ENCODE data around the gene MYZAP. TPM values are rescaled to one million over a fixed set of nuclear protein-coding genes. Genes with fewer than 3 reads are reported as not detected.

Gene MYZAP
- total and polyA plus RNA-seq, 2 of the 4 experiments (the other 2 are of a cell fraction) = not detected

DNA sequence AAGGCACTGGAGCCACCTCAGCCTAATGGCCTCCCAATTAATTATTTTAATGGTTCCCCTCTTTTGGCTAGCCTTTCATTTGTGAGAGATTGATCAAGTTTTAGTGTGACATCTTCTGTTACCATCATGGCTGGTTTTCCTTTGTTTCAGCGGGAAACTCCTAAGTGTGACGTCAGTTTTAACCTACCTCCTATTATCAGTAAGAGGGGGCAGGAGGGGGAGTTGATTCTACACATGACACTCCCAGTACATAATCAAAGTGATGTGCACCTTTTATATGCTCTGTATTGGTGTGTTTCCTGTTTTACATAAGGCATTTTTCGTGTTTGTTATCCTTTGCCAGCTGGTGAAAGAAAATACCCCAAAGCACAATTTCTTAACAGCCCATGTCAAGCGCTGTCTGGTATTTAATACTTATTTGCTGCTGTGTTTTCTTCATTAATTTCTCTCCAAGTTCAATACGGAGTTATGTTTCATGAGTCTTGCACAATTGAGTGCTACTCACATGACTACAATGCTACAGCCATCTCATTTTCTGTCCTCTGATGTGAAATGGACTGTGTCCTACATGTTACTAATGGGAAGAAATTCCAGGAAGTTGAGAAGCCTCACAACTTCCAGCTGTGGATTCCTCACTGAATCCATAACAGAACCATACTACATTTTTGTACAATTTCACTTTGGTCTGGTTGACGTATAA is 62.6 kb downstream of the MYZAP start:
- no peak overlapping the region for H3K4ac ChIP-seq (ENCODE audit: low read depth, low read length)
- H3K14ac ChIP-seq (replicated peaks; ENCODE audit: low read depth, low read length) = no peak overlapping the region
- no TSS peak for BruUV-seq (replicated peaks)
- no peak overlapping the region for H2AK5ac ChIP-seq (ENCODE audit: low read depth, low read length)
- H4K5ac ChIP-seq (ENCODE audit: low read depth, low read length) = no peak overlapping the region
- DNase-seq (peak; percentile 27), ATAC-seq (ENCODE audit: low read depth) (no peak; the same call in 1 of the 2 replicates)
- H3K9ac ChIP-seq (ENCODE audit: low read depth, low read length) = no peak overlapping the region
- H4K20me1 ChIP-seq (ENCODE audit: insufficient read depth, low read length) = no peaks in the 10 kb centered on the region
- WGBS, 2 experiments (ENCODE audit: extremely low coverage in 2 of 2, insufficient read length in 1 of 2) = no CpG with 5 or more reads among the region's 6 CpGs
- H3K9me1 ChIP-seq (ENCODE audit: insufficient read depth, low read length) = no peaks in the 10 kb centered on the region
- intact Hi-C loops (cut with micrococcal nuclease) = loop anchor here (5.0 kb wide), 1 partner anchor 513 kb away; no protein-coding TSS in a partner anchor
- POLR2A ChIA-PET (ENCODE audit: unreplicated experiment) = no interaction called here
- no peak for TF ChIP-seq USF2 (IDR thresholded peaks at IDR 0.05; ENCODE audit: low read depth, low read length)
- TF ChIP-seq CEBPB (IDR thresholded peaks at IDR 0.05; ENCODE audit: low read depth, low read length) = peak; percentile 56
- H3K36me3 ChIP-seq (ENCODE audit: control insufficient read depth, insufficient read depth, low read length) = no peaks in the 10 kb centered on the region
- H3K23ac ChIP-seq (ENCODE audit: low read depth, low read length) = no peak overlapping the region
- in situ Hi-C loops (cut with MboI; ENCODE audit: low sequenced_read_pairs) = no loop called here
- CTCF ChIA-PET = interaction anchor here (1.4 kb wide), 1 partner anchor 11 kb away, joined by 7 read pairs; no protein-coding TSS in a partner anchor
- no peak overlapping the region for H2BK120ac ChIP-seq (ENCODE audit: low read depth, low read length)
- no peak overlapping the region for H2BK5ac ChIP-seq (ENCODE audit: low read depth, low read length, poor library complexity, severe bottlenecking)
- no peak overlapping the region for H3K18ac ChIP-seq (ENCODE audit: low read depth, low read length)
- H2BK20ac ChIP-seq (ENCODE audit: low read depth, low read length) = no peak overlapping the region
- H3K27me3 ChIP-seq (ENCODE audit: control insufficient read depth, insufficient read depth, low read length) = peaks cover 2% of the 10 kb centered on the region
- H2AK9ac ChIP-seq (replicated peaks; ENCODE audit: low read depth, low read length, poor library complexity) = no peak overlapping the region
- H4K91ac ChIP-seq (ENCODE audit: insufficient read depth, low read depth, low read length) = no peak overlapping the region
- dilution Hi-C loops (cut with HindIII; ENCODE audit: low sequenced_read_pairs, unreplicated experiment) = no loop called here
- H3K27ac ChIP-seq (ENCODE audit: insufficient read depth, low read length) = no peak overlapping the region
- H3K56ac ChIP-seq (ENCODE audit: extremely low read depth, insufficient read depth, low read length) = no peak overlapping the region
- H3K4me1 ChIP-seq (ENCODE audit: control insufficient read depth, insufficient read depth, low read length) = no peaks in the 10 kb centered on the region
- no peak overlapping the region for H2AFZ ChIP-seq (replicated peaks; ENCODE audit: low read length, poor library complexity)
- no peak overlapping the region for H3K4me3 ChIP-seq (ENCODE audit: insufficient read depth, low read depth, low read length)
- no peak overlapping the region for H2BK15ac ChIP-seq (ENCODE audit: low read depth, low read length)
- H3K9me3 ChIP-seq (ENCODE audit: control insufficient read depth, insufficient read depth, low read length) = no peaks in the 10 kb centered on the region
- no peaks in the 10 kb centered on the region for H3K79me1 ChIP-seq (ENCODE audit: low read depth in 1 of 2, low read length in 2 of 2)
- H4K8ac ChIP-seq (ENCODE audit: low read depth in 2 of 2, low read length in 2 of 2) = no peak overlapping the region
- H3K4me2 ChIP-seq (ENCODE audit: low read depth, low read length) = no peak overlapping the region
